Measurements from ENCODE around the gene SIRT2.
"Not testable (repeated sequence)": the region's sequence is repeated elsewhere in the genome, so short reads cannot be mapped to it uniquely, and the experiment has no call there.

Gene SIRT2

DNA sequence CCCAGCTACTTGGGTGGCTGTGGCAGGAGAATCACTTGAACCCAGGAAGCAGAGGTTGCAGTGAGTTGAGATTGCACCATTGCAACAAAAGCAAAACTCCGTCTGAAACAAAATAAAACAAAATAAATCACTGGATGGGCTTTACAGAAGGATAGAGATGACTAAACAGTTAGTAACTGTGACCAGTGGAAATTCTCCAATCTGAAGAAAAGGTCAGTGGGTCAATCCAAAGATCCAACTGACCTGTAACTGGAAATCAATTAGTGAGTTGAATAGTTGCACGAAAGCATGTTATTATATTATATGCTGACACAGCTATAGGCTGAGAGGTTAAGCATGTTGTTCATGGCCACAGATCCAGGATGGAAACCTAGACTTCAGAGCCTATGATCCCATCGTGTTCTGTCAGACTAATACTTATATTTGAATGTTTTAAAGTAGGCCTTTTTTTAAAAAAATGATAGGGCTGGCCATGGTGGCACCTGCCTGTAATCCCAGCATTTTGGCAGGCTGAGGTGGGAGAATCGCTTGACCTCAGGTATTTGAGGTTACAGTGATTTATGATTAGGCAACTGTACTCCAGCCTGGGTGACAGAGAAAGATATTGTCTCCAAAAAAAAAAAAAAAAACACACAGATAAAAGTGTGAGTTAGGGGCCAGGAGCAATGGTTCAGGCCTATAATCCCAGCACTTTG is 69.2 kb downstream of the SIRT2 start:
- peaks cover 8 to 32% of the 10 kb centered on the region in 2 donors for H3K36me3 ChIP-seq (ENCODE audit: control insufficient read depth in 2 of 2, insufficient read depth in 2 of 2, low read length in 2 of 2)
- H3K27me3 ChIP-seq (ENCODE audit: control insufficient read depth in 2 of 2, insufficient read depth in 2 of 2, low read length in 2 of 2): no peaks in the 10 kb centered on the region
- peak overlapping the region; percentile 94 to 97 for H3K4me3 ChIP-seq (ENCODE audit: low read length in 2 of 2)
- H3K4me1 ChIP-seq (ENCODE audit: control insufficient read depth in 2 of 2, insufficient read depth in 2 of 2, low read length in 2 of 2): peaks cover 16 to 22% of the 10 kb centered on the region in 2 donors
- H3K9me3 ChIP-seq (ENCODE audit: control insufficient read depth in 2 of 2, low read length in 2 of 2): no peaks in the 10 kb centered on the region
- H3K27ac ChIP-seq (ENCODE audit: low read depth in 2 of 2, low read length in 2 of 2): peak overlapping the region in 1 of 2 donors; percentile 95
- peak overlapping the region in 1 of 2 donors; percentile 32 for H3K9ac ChIP-seq (ENCODE audit: low read depth in 1 of 2, low read length in 2 of 2)

DNA sequence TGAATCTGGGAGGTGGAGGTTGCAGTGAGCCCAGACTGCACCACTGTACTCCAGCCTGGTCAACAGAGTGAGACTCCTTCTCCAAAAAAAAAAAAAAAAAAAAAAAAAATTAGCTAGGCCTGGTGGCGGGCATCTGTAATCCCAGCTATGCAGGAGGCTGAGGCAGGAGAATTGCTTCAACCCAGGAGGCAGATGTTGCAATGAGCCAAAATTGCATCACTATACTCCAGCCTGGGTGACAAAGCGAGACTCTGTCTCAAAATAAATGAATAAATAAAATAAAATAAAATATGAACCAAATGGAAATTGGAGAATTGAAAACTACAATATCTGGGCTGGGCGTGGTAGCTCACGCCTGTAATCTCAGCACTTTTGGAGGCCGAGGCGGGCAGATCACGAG is 70.2 kb downstream of the SIRT2 start:
- not testable (repeated sequence) for H3K27me3 ChIP-seq (ENCODE audit: control insufficient read depth in 2 of 2, insufficient read depth in 2 of 2, low read length in 2 of 2); H3K9ac ChIP-seq (ENCODE audit: low read depth in 1 of 2, low read length in 2 of 2); H3K27ac ChIP-seq (ENCODE audit: low read depth in 2 of 2, low read length in 2 of 2); H3K9me3 ChIP-seq (ENCODE audit: control insufficient read depth in 2 of 2, low read length in 2 of 2); H3K4me3 ChIP-seq (ENCODE audit: low read length in 2 of 2)
- Histone ChIP-seq H3K36me3 (ENCODE audit: control insufficient read depth in 2 of 2, insufficient read depth in 2 of 2, low read length in 2 of 2) (peaks cover 8 to 32% of the 10 kb centered on the region in 2 donors), H3K4me1 (ENCODE audit: control insufficient read depth in 2 of 2, insufficient read depth in 2 of 2, low read length in 2 of 2) (peaks cover 16 to 22% of the 10 kb centered on the region in 2 donors)
